HG03280 (cell line): Measurements from ENCODE around the gene AASDH.
"Not testable (repeated sequence)": the region's sequence is repeated elsewhere in the genome, so short reads cannot be mapped to it uniquely, and the experiment has no call there.

Source experiments
- ATAC-seq: cut with Tn5 transposase; IDR thresholded peaks from one replicate; pipeline ENCODE4 v1.9.1; 2021; ENCODE audit warnings: mild to moderate bottlenecking, moderate library complexity; ENCODE audit not compliant: unreplicated experiment

Gene AASDH

DNA sequence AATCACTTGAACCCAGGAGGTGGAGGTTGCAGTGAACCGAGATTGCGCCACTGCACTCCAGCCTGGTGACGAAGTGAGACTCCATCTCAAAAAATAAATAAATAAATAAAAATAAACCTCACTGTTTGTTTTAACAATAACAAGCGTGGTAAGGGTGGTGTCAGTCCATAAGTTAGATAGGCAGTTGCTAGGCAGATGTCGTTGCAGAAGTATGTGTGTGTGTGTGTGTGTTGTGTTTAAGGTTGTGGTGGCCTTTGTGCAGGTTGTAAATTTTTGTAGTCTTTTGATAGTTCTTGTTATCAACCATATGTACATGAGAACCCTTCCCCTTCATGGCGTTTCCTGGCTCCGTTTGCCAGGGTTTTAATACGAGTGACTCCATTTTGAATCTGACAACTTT, 4.0 kb upstream of the AASDH start:
- ATAC-seq: no peak

DNA sequence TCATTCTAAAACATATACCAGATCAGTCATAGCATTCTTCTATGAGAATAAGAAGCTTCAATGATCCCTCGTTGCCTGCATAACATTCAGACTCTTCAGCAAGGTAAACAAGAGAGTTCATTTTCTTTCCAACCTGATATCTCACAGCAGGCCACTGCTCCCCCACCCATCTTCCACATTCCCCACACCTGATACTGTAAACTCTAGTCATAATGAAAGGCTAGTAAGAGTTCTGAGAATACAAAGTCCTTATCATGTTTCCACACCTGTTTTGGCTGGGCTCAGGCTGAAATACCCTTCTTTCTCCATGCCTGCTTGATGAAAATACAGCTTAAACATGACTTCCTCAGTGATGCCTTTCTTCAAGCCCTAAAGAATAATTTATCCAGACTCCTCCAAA, 2.3 kb upstream of the AASDH start:
- ATAC-seq: no peak

DNA sequence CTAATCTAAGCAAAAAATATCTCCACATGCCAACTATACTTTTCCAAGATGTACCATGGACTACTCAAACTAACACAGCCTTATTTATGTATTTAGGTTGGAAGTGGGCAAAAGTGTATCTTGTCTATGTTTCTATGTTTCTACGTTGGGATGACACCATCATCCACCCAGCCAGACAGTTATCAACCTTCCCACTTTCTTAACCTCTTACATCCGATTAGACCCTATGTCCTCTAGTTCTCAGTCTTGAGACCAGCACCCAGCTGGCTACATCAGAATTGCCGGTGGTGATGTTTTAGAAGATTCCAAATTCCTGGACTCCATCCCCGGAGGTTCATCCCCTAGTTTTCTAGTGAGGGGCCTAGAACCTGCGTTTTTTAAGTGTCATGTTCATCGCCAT, 1.0 kb upstream of the AASDH start:
- ATAC-seq: no peak

DNA sequence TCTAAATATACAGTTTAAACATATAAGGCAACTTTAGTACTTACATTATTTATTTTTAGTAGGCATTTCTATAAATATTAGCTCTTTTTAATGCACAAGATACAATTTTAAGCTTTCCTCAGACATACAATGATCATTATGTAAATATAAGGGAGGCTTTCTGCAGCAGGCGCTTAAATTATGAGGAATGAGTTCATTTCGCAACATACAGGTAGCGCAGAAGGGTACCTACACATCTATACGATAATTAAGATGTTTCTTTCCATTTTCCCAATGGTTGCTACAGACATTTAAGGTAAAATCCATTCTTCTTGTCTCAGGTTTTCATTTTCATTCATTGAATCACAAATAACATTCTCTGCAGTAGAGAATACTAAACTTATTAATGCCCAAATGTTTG, 1.2 kb downstream of the AASDH start:
- ATAC-seq: no peak

DNA sequence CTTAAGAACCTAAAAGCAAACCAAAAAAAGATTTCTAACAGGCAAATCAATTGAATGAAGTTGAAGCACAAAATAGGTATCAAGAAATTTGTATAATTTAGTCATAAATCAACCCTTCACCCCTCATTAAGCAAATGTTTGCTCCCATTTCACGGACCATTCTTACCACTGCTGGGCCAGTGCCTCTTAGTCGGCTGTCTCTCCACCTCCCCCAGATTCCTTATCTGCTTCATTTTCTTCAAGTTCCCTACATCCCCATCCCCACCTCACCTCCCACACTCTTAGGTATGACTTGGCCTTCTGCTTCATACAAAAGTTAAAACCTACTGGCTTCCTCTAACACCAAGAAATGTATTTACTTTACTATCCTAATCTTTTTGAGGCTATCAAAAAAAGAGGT, 11.8 kb downstream of the AASDH start:
- no peak for ATAC-seq

DNA sequence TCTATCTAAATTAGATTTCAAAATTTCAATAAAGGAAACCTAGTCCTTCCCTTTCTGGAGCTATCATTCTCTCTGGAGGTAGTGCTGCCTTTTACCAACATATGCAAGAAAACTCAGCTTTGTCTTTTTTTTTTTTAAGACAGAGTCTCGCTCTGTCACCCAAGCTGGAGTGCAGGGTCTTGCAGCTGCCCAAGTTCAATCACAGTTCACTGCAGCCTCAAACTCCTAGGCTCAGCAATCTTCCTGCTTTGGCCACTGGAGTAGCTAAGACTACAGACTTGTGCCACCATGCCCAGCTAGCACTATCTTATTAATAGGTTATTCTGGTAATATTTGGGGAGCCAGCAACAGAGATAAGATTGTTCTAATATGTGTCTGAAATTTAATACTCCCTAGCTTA, 12.3 kb downstream of the AASDH start:
- ATAC-seq: no peak

DNA sequence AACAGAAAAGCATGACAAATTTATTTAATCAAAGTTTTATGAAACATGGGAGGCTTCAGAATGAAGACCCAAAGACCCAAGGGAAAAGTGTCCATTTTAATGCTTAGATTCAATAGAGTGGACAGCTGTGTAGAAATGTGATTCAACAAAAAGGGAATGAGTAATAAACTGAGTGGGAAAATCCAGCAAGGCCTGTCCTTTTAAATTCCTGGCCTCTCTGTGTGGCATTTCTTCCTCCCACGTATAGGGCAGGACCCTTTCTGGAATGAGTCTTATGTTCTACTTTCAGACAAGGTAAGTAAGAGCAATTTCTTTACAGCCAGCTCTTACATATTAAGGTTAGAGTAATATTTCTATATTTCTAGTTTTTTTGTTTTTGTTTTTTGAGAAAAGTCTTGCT, 14.5 kb downstream of the AASDH start:
- ATAC-seq: no peak

DNA sequence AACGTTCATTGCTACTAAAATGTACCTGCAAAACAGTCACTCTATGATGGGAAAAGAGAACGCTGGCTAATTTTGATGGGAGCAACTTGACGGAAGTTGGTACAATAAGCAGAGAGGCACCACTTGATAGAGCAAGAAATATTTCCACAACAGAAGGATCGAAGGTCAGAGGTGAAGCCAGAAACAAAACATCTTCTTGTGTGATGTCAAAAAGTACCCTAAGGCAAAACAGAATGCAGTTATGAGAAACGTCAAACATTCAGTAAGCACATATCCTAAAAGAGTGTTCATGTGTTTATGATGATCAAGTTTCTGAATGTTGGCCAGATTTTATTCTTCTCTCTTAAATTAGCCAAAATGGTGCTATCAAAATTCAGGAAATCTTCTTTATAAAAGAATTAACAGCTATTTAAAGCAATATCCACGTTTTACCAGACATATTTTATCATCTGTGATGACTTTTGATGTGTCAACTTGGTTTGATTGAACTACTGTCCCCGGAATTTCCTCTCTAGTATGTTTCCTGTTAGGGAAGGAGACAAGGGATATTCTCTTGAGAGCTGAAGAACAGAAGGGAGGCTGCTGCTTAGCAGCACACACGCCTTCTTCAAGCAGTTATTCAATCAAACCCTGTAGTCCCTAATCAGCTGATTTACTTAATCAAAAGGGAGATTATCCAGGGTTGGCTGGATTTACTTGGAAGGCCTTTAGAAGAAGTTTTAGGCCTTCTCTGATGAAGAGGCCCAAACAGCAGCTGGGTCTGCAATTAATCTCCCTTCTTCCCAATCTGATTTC, 15.7 kb downstream of the AASDH start:
- ATAC-seq: no peak

DNA sequence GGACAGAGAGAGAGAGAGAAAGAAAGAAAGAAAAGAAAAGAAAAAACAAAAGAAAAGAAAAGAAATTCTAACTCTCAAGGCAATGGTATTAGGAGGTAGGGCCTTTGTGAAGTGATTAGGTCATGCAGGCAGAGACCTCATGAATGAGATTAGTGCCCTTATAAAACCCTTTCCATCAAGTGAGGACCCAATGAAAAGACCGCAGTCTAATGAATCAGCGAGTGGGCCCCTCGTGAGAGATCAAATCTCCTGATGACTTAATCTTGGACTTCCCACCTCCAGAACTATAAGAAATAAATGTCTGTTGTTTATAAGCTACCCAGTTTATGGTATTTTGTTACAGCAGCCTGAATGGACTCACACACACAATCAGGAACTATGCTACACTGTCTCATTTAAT, 16.9 kb downstream of the AASDH start:
- no peak for ATAC-seq

DNA sequence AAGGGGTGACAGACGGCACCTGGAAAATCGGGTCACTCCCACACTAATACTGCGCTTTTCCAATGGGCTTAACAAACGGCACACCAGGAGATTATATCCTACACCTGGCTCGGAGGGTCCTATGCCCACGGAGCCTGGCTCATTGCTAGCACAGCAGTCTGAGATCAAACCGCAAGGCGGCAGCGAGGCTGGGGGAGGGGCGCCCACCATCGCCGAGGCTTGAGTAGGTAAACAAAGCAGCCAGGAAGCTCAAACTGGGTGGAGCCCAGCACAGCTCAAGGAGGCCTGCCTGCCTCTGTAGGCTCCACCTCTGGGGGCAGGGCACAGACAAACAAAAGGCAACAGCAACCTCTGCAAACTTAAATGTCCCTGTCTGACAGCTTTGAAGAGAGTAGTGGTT, 24.3 kb downstream of the AASDH start:
- ATAC-seq: not testable (repeated sequence)

DNA sequence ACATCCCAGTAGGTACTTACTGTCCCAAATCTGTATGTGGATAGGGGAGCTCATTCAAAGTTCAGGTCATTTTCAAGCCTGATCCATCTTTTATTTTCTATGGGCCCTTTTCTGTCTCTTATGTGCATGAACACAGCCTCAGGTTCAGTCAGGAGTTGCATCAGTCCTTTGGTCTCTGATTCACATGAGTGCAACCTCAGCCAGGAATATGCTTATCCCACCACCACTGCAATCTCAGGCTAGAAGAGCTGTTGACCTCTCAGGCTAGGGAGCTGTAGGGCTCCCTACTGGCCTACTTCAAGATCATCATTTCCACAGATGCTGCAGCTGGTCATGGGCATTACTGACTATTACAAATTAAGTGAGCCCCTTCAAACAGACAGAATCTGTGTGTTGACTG, 27.2 kb downstream of the AASDH start:
- ATAC-seq: no peak

DNA sequence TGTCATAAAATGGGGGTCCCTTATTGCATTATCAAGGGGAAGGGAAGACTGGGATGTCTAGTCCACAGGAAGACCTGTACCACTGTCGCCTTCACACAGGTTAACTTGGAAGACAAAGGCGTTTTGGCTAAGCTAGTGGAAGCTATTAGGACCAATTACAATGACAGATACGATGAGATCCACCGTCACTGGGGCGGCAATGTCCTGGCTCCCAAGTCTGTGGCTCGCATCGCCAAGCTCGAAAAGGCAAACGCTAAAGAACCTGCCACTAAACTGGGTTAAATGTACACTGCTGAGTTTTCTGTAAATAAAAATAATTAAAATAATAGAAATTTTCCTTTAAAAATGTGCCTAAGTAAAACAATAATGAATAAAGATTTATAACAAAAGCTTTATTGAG, 30.6 kb downstream of the AASDH start:
- ATAC-seq: no peak

DNA sequence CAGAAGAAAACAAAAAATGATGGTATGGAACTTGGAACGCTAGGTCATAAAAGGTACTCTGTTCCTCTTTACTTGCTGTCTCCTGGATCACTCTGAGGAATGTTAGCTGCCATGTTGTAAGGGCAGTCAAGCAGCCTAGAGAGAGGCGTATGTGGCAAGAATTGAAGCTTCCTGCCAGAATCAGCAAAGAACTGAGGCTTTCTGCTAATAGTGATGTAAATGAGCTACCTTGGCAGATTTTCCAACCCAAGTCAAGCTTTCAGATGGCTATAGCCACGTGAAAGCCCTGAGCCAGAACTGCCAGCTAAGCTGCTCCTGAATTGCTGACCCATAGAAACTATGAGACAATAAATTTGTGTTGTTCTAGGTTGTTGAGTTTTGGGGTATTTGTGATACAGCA, 38.7 kb downstream of the AASDH start:
- ATAC-seq: no peak

DNA sequence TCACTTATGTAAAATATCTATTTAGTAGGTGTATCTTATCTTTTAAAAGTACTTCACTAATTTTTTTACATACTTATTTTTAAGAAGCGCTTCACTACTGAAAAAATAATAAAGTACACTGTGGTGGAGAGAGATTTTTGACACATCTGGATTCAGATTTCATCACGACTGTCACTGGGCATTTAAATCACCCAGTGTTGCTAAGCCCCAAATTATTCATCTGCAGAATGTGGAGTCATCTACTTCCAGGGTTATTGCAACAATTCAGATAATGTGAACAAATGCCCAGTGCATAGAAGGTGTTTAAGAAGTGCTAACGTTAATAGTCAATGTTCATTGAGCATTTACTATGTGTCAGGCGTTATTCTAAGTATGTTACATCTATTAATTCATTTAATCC, 41.8 kb downstream of the AASDH start:
- ATAC-seq: no peak

DNA sequence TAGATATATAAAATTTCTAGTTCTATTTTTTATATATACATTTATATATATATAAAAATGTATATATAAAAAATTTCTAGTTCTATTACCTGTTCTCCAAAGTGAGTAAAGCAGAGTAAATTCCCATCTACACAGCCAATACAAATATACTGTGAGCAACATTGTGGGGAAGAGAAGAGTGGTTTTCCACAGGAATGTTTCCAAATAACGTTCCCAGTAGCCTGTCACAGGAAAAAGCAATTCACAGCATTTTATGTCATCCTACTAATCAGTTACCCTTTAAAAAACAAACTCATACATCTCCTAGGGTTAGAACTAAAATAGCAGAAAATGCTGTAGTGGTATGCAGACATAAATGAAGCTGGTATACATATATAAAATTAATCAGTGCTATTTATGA, 44.5 kb downstream of the AASDH start:
- ATAC-seq: no peak

DNA sequence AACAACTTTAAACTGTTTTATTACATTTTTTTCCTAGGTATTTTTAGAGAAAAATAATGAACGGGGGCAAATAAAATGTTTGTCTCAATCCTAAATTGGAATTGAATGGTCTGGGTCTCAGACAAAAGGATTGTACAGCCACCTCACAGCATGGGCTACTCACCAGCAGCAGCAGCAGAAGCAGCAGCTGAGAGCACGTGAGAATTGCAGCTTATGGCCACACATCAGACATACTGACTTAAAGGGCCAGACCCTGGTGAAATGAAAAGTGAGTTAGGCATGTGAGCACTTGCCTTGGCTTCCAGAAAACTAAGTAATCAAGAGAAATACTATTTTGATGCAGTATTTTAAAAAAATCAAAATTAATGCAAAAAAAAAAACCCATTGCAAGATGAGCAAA, 56.6 kb downstream of the AASDH start:
- no peak for ATAC-seq

DNA sequence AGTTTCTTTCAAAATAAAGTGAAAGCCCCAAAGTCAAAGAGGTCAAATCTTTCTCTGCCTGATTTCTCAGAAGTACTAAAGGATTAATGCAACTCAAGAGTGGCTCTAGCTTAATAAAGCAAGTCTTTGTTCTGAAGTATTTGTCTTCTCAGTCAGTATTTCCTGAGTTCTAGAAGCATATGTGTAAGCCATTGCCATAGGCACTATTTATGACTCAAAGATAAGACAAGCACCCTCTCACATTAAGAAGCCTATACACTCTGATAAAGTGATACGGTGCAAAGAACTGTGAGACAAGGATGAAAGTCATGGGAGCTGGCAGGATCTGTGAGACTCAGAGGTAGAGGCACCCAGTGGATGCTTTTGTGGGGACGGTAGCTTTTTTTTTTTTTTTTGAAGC, 60.9 kb downstream of the AASDH start:
- ATAC-seq: no peak

DNA sequence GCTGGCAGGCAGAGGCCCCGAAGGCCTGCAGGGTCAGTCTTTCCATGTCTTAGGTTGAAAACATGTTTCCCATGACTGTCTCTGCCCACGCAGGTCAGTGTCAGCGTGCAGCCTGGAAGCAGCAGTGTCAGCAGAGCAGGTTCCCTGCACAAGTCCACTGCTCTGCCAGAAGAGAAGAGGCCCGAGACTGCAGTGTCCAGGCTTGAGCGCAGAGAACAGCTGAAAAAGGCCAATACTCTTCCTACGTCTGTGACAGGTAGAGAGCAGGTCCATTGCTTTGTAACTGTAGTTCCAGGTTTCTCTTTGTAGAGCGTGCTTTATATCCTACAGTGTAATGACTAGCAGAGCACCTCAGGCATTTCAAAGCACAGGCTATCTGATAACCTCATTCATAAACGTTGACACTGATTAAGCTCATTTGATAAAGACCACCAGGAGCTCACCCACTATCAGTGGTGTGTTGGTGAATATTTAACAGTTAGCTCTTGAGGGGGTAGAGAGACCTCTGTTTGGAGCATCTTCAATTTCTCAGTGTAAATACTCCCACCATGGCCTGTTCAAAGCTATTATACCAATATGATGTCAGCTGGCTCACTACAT, 63.2 kb downstream of the AASDH start:
- ATAC-seq: no peak

DNA sequence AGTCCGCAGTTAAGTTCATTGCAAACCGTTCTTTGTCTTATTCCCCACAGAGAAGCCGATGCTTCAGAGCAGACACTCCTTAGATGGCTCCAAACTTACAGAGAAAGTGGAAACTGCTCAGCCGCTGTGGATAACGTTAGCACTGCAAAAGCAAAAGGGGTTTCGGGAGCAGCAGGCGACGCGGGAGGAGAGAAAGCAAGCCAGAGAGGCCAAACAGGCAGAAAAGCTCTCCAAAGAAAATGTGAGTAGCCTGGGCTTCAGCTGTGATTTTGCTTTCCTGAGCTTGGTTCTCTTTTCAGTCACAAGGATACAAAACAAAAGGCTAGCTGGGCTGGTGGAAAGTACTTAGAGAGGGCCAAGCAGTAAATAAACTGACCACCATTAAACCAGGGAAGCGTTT, 64.0 kb downstream of the AASDH start:
- no peak for ATAC-seq

DNA sequence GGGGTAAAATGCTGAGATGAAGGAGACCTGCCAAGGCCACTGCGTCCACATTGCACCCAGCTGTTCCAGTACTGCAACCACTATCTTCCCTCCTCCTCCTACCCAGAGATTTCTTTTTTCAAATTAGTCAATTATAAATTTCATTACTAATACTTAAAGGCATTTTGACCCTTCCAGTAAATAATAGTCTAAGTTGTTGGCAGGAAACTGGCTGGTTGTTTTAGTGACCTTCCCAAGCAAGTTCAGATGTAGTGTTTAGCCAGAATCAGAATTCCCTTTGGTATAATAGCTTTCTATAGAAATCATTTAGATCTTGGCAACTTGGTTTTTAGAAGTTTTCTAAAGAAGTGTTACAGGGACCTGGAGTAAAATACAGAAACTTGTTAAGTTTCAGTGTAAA, 66.0 kb downstream of the AASDH start:
- no peak for ATAC-seq

DNA sequence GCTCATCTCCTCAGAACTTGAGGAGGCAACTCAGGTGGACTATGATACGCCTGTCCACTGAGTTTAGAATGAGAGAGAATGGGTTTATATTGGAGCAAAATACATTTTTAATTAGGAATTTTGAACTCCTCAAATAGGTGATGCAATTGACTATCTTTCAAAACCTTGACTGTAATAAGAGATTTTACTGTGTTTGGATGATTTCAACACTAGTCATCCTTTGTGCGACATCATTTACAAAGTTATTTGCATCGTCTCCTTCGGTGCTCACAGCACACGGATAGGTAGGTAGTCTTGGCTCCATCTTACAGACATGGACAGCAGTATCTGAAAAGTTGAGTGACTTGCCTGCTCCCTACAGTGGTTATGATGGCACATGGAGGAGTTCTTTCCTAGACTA, 67.0 kb downstream of the AASDH start:
- ATAC-seq: no peak

DNA sequence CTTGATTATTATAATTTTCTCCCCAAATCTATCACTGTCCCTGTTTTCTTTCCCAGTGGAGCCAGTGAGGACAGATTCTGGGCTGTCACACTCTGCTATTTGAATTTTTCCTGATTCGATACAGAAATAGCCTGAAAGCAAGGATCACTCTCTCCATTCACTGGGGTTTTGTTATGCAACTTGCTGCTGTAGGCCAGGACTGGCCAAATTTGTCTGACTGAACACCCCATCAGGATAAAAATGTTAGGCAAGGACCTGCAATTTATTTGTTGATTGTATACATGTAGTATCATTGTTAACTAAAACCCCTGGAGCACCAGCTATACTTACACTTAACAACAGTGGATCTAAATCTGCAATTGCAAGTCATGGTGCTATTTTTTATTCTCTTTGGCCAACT, 68.7 kb downstream of the AASDH start:
- no peak for ATAC-seq

DNA sequence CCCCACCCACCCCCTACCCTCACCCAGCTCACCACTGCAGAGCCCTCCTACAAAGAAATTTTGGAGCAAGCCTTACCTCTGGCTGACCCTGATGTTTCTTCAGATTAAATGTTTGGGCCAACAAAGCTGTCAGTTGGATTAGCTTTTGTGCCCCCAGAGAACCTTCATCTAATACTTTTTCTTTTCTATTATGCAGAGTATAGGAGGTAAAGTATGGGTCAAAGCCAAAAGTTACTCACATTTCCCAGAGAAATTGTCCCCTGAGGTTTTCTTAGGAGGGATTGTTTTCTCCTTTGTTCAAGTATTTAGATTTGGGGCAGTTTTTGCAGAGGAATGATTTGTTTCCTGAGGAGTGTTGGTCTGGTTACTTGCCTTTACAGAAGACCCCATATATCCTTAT, 69.5 kb downstream of the AASDH start:
- ATAC-seq: no peak
